ENCODE data around the gene SHE. TPM values are rescaled to one million over a fixed set of nuclear protein-coding genes. Genes with fewer than 3 reads are reported as not detected.

SHE gene
- total and polyA plus RNA-seq, 2 of the 8 experiments (the other 6 are each of a cell fraction or from before 2014, with no cell fraction given), result 0.44 to 0.45 TPM

DNA sequence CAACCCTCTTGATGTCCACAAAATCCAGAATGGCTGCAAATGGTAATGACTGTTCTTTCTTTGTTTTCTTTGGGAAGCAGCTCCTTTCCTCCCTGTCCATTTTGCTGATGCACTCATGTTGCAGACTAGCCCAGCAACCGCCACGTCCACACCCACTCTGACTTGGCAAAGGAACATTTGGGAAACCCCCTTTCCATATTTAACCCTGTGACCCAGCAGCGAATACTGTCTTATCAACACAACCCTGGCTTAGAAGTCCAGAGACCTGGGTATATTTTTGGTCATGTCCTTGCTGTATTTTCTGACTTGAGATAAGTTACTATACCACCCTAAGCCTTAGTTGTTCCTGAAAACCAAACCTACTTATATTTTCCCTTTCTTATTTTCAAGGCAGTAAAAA lies 18.1 kb upstream of the SHE start:
- no peak overlapping the region for H3K27ac ChIP-seq (ENCODE audit: low read depth, low read length)
- no peak overlapping the region for H3K4me3 ChIP-seq (ENCODE audit: extremely low read depth in 1 of 4, insufficient read depth in 2 of 4, low read depth in 3 of 4, low read length in 4 of 4)
- H3K4me2 ChIP-seq (ENCODE audit: insufficient read depth in 1 of 2, low read depth in 2 of 2, low read length in 2 of 2), result no peak overlapping the region
- no peak overlapping the region for H2BK15ac ChIP-seq (ENCODE audit: low read length)
- no peak overlapping the region for H3K9ac ChIP-seq (replicated peaks in 1 of 4; ENCODE audit: extremely low read depth in 1 of 4, low read depth in 3 of 4, low read length in 3 of 4)
- peaks cover 0 to 3% (median 0%) of the 10 kb centered on the region in 4 experiments; a peak in 1 of 7 replicates for H3K27me3 ChIP-seq (replicated peaks in 1 of 4; ENCODE audit: control insufficient read depth in 3 of 4, extremely low read depth in 1 of 4, insufficient read depth in 3 of 4, low read length in 3 of 4)
- no peak overlapping the region for H3K18ac ChIP-seq (ENCODE audit: extremely low read depth, low read length)
- no peak overlapping the region for H2AFZ ChIP-seq (ENCODE audit: low read length)
- no peak overlapping the region for H2BK20ac ChIP-seq (ENCODE audit: low read length)
- H3K36me3 ChIP-seq (ENCODE audit: control insufficient read depth in 2 of 4, insufficient read depth in 4 of 4, low read length in 3 of 4), result no peaks in the 10 kb centered on the region; a peak in 1 of 8 replicates
- no peak overlapping the region for H4K91ac ChIP-seq (replicated peaks; ENCODE audit: insufficient read length, low read length)
- no peak overlapping the region for H4K8ac ChIP-seq (ENCODE audit: extremely low read depth, insufficient read depth, low read length)
- TF ChIP-seq TBP (IDR thresholded peaks at IDR 0.05; ENCODE audit: low read depth, low read length) (no peak), KDM4A (IDR thresholded peaks at IDR 0.05; ENCODE audit: low read depth, low read length, severe bottlenecking) (no peak), CBX5 (IDR thresholded peaks at IDR 0.05; ENCODE audit: low read depth, low read length) (no peak), CHD1 (IDR thresholded peaks at IDR 0.05; ENCODE audit: low read depth, low read length) (no peak), RAD21 (IDR thresholded peaks at IDR 0.05 in 1 of 2, conservative IDR thresholded peaks at IDR 0.05 in 1 of 2; ENCODE audit: low read depth in 2 of 2, low read length in 2 of 2) (no peak), SP1 (IDR thresholded peaks at IDR 0.05; ENCODE audit: low read depth, low read length) (no peak), PHF8 (conservative IDR thresholded peaks at IDR 0.05; ENCODE audit: low read depth, low read length) (no peak), YY1 (IDR thresholded peaks at IDR 0.05; ENCODE audit: low read depth, low read length) (no peak)
- TF ChIP-seq, protein P1, sequence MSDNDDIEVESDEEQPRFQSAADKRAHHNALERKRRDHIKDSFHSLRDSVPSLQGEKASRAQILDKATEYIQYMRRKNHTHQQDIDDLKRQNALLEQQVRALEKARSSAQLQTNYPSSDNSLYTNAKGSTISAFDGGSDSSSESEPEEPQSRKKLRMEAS (IDR thresholded peaks at IDR 0.05), result no peak
- H3K56ac ChIP-seq (replicated peaks; ENCODE audit: insufficient read length, low read depth, low read length), result no peak overlapping the region
- 80% methylated on average over 3 of the region's 3 CpGs; no CpG with 5 or more reads in 1 of the 2 experiments for WGBS, 2 experiments (ENCODE audit: extremely low coverage in 1 of 2, insufficient coverage in 1 of 2, insufficient read length in 1 of 2, insufficient replicate concordance in 2 of 2, low coverage in 1 of 2, low lambda C conversion rate in 2 of 2, missing lambda C conversion rate in 1 of 2)
- no peak overlapping the region for H4K5ac ChIP-seq (ENCODE audit: insufficient read length, low read depth, low read length)
- no peaks in the 10 kb centered on the region for H3K79me2 ChIP-seq (ENCODE audit: control insufficient read depth in 1 of 2, insufficient read depth in 2 of 2, low read length in 2 of 2)
- ChIA-PET CTCF (ENCODE audit: partially characterized antibody) (interaction anchor here (1.5 to 1.6 kb wide), 3 partner anchors 11 to 26 kb away, joined by 4 read pairs; no protein-coding TSS in a partner anchor), POLR2A (ENCODE audit: partially characterized antibody) (interaction anchor here (0.9 kb wide), 1 partner anchor 52 kb away, joined by 3 read pairs; no protein-coding TSS in a partner anchor)
- no peak overlapping the region for H2BK5ac ChIP-seq (ENCODE audit: low read depth, low read length)
- no peak overlapping the region for H3K23ac ChIP-seq (ENCODE audit: insufficient read length)
- H4K20me1 ChIP-seq (replicated peaks in 1 of 2; ENCODE audit: control insufficient read depth in 1 of 2, insufficient read depth in 2 of 2, low read length in 2 of 2), result no peaks in the 10 kb centered on the region
- H2BK12ac ChIP-seq (ENCODE audit: low read depth, low read length), result no peak overlapping the region
- no peaks in the 10 kb centered on the region for H3K23me2 ChIP-seq (ENCODE audit: low read depth, low read length)
- H3K9me3 ChIP-seq (ENCODE audit: insufficient read depth in 2 of 2, low read depth in 1 of 2, low read length in 1 of 2), result no peaks in the 10 kb centered on the region
- no peak for FAIRE-seq
- H3K79me1 ChIP-seq (ENCODE audit: low read depth, low read length), result no peaks in the 10 kb centered on the region
- no peak for DNase-seq (ENCODE audit: low read depth in 1 of 2, low spot score in 2 of 2)
- no peak overlapping the region for H3K4ac ChIP-seq (replicated peaks; ENCODE audit: insufficient read length, low read depth, low read length)
- no peak overlapping the region for H3K14ac ChIP-seq (ENCODE audit: insufficient read length)
- no peaks in the 10 kb centered on the region; a peak in 1 of 7 replicates for H3K4me1 ChIP-seq (replicated peaks in 1 of 4; ENCODE audit: control insufficient read depth in 3 of 4, insufficient read depth in 4 of 4, low read length in 3 of 4)
- no peak overlapping the region for H2BK120ac ChIP-seq (replicated peaks; ENCODE audit: low read depth, low read length)
- H2AK5ac ChIP-seq (ENCODE audit: low read depth, low read length), result no peak overlapping the region

Measured in H1 (cell line).